GM21526 (cell line): Measurements from ENCODE around the gene OS9.

Experiments used
- ATAC-seq: cut with Tn5 transposase; IDR thresholded peaks from one replicate; pipeline ENCODE4 v1.9.1; 2021; ENCODE audit warnings: moderate library complexity; ENCODE audit not compliant: unreplicated experiment, low FRiP score

Gene OS9

GRCh38 chr12:57750561-57751431 lies 56.9 kb downstream of the OS9 start:
- no peak for ATAC-seq

- ATAC-seq = no peak
These were observed 57.5 kb downstream of the OS9 start for GRCh38 chr12:57751432-57751787.

- peak; percentile 63 for ATAC-seq
These were observed 58.1 kb downstream of the OS9 start, which contains the start of gene CDK4 for GRCh38 chr12:57751788-57752667. Gene CDK4 (minus strand): TSS chr12:57752310. CDS start chr12:57751717, 593 bp downstream.

GRCh38 chr12:57752668-57753000 lies 58.7 kb downstream of the OS9 start:
- no peak for ATAC-seq

GRCh38 chr12:57753756-57754337 lies 59.9 kb downstream of the OS9 start:
- ATAC-seq = no peak

- ATAC-seq = peak; percentile 32
These were observed 60.7 kb downstream of the OS9 start, which contains the start of gene MARCHF9 for GRCh38 chr12:57754411-57755193. Gene MARCHF9 (plus strand): TSS chr12:57755103. CDS start chr12:57755529, 426 bp downstream.

GRCh38 chr12:57755194-57755453 lies 61.2 kb downstream of the OS9 start:
- ATAC-seq = no peak

GRCh38 chr12:57755454-57756372 lies 61.8 kb downstream of the OS9 start:
- no peak for ATAC-seq

- no peak for ATAC-seq
These were observed 62.7 kb downstream of the OS9 start for GRCh38 chr12:57756406-57757341.

GRCh38 chr12:57757771-57758170 lies 63.8 kb downstream of the OS9 start:
- ATAC-seq = no peak

- ATAC-seq = no peak
These were observed 64.8 kb downstream of the OS9 start for GRCh38 chr12:57758552-57759359.

GRCh38 chr12:57759360-57759980 lies 65.5 kb downstream of the OS9 start:
- ATAC-seq = no peak

- no peak for ATAC-seq
These were observed 66.5 kb downstream of the OS9 start for GRCh38 chr12:57760347-57760982.

- ATAC-seq = no peak
These were observed 67.6 kb downstream of the OS9 start for GRCh38 chr12:57761391-57761998.

- ATAC-seq = no peak
These were observed 68.5 kb downstream of the OS9 start for GRCh38 chr12:57762463-57762862.

GRCh38 chr12:57763881-57764661 lies 70.1 kb downstream of the OS9 start:
- no peak for ATAC-seq
